Esophagus muscularis mucosa (tissue), 4 donors: Measurements from ENCODE around the gene PADI4. TPM values are rescaled to one million over a fixed set of nuclear protein-coding genes. Genes with fewer than 3 reads are reported as not detected.

Experiments
- DNase-seq: peaks from one replicate; pipeline ENCODE4 v3.0.0-alpha.2; 2017; ENCODE audit errors: extremely low spot score
- H3K27ac ChIP-seq, 4 donors: fragments of 200-600 bp; sonication (generic); replicated peaks in 1 of 4; 1 replicate in 3 of 4; 2 replicates in 1 of 4; pipeline ENCODE4 v1.5.1; 2016 to 2019; ENCODE audit warnings: mild to moderate bottlenecking in 1 of 4
- H3K27me3 ChIP-seq, 4 donors: fragments of 200-600 bp; sonication (generic); one replicate each; pipeline versions ENCODE4 v1.5.1 to v1.6.0; 2016 to 2019
- H3K36me3 ChIP-seq, 4 donors: fragments of 200-600 bp; sonication (generic); one replicate each; pipeline ENCODE4 v1.5.1; 2016 to 2019
- H3K4me1 ChIP-seq, 4 donors: fragments of 200-600 bp; sonication (generic); one replicate each; pipeline ENCODE4 v1.5.1; 2016 to 2019
- H3K4me3 ChIP-seq, 4 donors: fragments of 200-600 bp; sonication (generic); 1 replicate in 2 of 4; 2 replicates in 2 of 4; pipeline ENCODE4 v1.5.1; 2016 to 2019; ENCODE audit warnings: mild to moderate bottlenecking in 4 of 4, moderate library complexity in 1 of 4
- H3K9me3 ChIP-seq, 4 donors: fragments of 200-600 bp; sonication (generic); 1 replicate in 3 of 4; 2 replicates in 1 of 4; pipeline ENCODE4 v1.5.1; 2016 to 2019
- EP300 ChIP-seq: sonication (generic); formaldehyde crosslinking; IDR thresholded peaks from one replicate; pipeline ENCODE4 v1.6.1; 2017; ENCODE audit warnings: antibody characterized with exemption
- POLR2A ChIP-seq: fragments of 450-650 bp; IDR thresholded peaks from one replicate; pipeline ENCODE4 v1.6.1; 2017; ENCODE audit warnings: antibody characterized with exemption, moderate library complexity, mild to moderate bottlenecking, low read depth
- POLR2AphosphoS5 ChIP-seq, 2 donors: sonication (generic); formaldehyde crosslinking; IDR thresholded peaks; one replicate each; pipeline ENCODE4 v1.6.1; 2017; ENCODE audit warnings: antibody characterized with exemption in 2 of 2
- WGBS: methylation state at CpG from one replicate; pipeline ENCODE4 v1.1.5; 2018; 5-methylcytosine and 5-hydroxymethylcytosine counted together
- intact Hi-C: fragments of 100-400 bp; cut with DNase I; formaldehyde crosslinking; loops from one replicate; pipeline ENCODE4 v1.15.1; 2023
- total RNA-seq, 4 donors: library from RNA; depleted of rRNA; stranded (reverse); fragments of >200 nt; gene quantifications; one replicate each; pipeline versions ENCODE4 v1.1.0 to v1.2.1, GENCODE V29; 2016
- TF ChIP-seq, protein P1 (sequence below), 3 experiments: fragments of 200-600 bp in 2 of 3; fragments of 450-650 bp in 1 of 3; sonication (generic) in 2 of 3; IDR thresholded peaks; one replicate each; pipeline ENCODE4 v1.5.1; 2017 to 2019; ENCODE audit warnings: antibody characterized with exemption in 3 of 3, mild to moderate bottlenecking in 2 of 3, moderate library complexity in 1 of 3

Gene PADI4
- total RNA-seq, 4 donors from 2014 or later, result 5.6 TPM; not detected in 3

DNA sequence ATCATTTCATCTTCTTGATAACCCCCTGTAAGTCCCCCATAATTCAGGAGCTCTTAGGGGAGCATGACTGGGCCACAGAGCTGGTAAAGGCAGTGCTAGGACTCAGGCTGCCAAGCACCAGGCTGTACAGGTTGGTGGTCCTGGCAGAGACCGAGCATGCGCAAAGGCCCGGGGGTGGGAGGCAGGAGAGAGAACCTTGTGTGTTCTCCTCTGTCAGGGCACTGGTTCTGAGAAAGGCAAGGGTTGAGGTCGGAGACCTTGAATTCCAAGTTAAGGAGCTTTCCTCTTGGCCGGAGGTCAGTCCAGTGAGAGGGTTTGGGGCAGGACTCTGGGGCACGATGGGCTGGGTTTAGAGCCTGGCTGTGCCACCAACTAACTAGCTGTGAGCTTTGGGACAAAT lies 35.9 kb upstream of the PADI4 start:
- H3K4me1 ChIP-seq, result no peaks in the 10 kb centered on the region
- no peak overlapping the region for H3K27ac ChIP-seq
- no peak for DNase-seq
- TF ChIP-seq, protein P1, sequence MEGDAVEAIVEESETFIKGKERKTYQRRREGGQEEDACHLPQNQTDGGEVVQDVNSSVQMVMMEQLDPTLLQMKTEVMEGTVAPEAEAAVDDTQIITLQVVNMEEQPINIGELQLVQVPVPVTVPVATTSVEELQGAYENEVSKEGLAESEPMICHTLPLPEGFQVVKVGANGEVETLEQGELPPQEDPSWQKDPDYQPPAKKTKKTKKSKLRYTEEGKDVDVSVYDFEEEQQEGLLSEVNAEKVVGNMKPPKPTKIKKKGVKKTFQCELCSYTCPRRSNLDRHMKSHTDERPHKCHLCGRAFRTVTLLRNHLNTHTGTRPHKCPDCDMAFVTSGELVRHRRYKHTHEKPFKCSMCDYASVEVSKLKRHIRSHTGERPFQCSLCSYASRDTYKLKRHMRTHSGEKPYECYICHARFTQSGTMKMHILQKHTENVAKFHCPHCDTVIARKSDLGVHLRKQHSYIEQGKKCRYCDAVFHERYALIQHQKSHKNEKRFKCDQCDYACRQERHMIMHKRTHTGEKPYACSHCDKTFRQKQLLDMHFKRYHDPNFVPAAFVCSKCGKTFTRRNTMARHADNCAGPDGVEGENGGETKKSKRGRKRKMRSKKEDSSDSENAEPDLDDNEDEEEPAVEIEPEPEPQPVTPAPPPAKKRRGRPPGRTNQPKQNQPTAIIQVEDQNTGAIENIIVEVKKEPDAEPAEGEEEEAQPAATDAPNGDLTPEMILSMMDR (IDR thresholded peaks at IDR 0.05), result no peak
- TF ChIP-seq POLR2AphosphoS5 (IDR thresholded peaks at IDR 0.05) (no peak), EP300 (no peak), POLR2A (no peak)
- H3K27me3 ChIP-seq, result peaks cover 0 to 39% (median 0%) of the 10 kb centered on the region in 4 donors
- WGBS, result 93% methylated on average over 6 of the region's 6 CpGs
- no peaks in the 10 kb centered on the region for H3K36me3 ChIP-seq
- H3K4me3 ChIP-seq, result no peak overlapping the region
- H3K9me3 ChIP-seq, result no peaks in the 10 kb centered on the region
- intact Hi-C loops, result no loop called here

- Histone ChIP-seq H3K27me3 (peaks cover 0 to 42% (median 0%) of the 10 kb centered on the region in 4 donors), H3K4me3 (no peak overlapping the region), H3K9me3 (no peaks in the 10 kb centered on the region), H3K27ac (no peak overlapping the region), H3K36me3 (no peaks in the 10 kb centered on the region), H3K4me1 (no peaks in the 10 kb centered on the region)
- WGBS, result 60% methylated on average over 4 of the region's 4 CpGs
- intact Hi-C loops, result no loop called here
- no peak for DNase-seq
- TF ChIP-seq, protein P1 (IDR thresholded peaks at IDR 0.05), result no peak
- TF ChIP-seq POLR2AphosphoS5 (IDR thresholded peaks at IDR 0.05), result no peak
- TF ChIP-seq EP300, result no peak
- TF ChIP-seq POLR2A, result no peak
Observed at GRCh38 chr1:17272646-17273045, 35.4 kb upstream of the PADI4 start.

DNA sequence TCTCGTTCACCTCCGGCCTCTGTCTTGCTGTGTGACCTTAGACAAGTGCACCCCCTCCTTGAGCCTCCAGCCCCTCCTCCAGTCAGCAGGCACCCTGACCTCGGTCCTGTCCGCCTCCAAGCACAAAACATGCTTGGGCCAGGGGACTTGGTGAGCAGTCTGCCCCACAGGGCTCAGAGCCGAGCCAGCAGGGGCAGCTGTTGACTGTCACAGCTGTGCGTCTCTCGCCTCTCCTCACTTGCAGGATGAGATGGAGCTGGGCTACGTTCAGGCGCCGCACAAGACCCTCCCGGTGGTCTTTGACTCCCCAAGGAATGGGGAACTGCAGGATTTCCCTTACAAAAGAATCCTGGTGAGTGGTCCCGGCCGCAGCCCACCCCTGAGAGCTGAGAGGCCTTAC lies 34.9 kb upstream of the PADI4 start:
- 60% methylated on average over 10 of the region's 13 CpGs for WGBS
- Histone ChIP-seq H3K36me3 (no peaks in the 10 kb centered on the region), H3K27me3 (peaks cover 0 to 47% (median 0%) of the 10 kb centered on the region in 4 donors), H3K4me3 (no peak overlapping the region), H3K4me1 (no peaks in the 10 kb centered on the region), H3K27ac (no peak overlapping the region), H3K9me3 (no peaks in the 10 kb centered on the region)
- DNase-seq, result no peak
- TF ChIP-seq, protein P1 (IDR thresholded peaks at IDR 0.05), result no peak
- TF ChIP-seq POLR2A (no peak), POLR2AphosphoS5 (IDR thresholded peaks at IDR 0.05) (no peak), EP300 (no peak)
- intact Hi-C loops, result no loop called here

GRCh38 chr1:17274186-17275170 lies 33.5 kb upstream of the PADI4 start:
- DNase-seq, result no peak
- intact Hi-C loops, result no loop called here

More at GRCh38 chr1:17274186-17275170, 33.5 kb upstream of the PADI4 start:
- WGBS, result 89% methylated on average over 8 of the region's 15 CpGs
- Histone ChIP-seq H3K4me3 (no peak overlapping the region), H3K36me3 (no peaks in the 10 kb centered on the region), H3K9me3 (no peaks in the 10 kb centered on the region), H3K27ac (no peak overlapping the region), H3K4me1 (no peaks in the 10 kb centered on the region), H3K27me3 (peaks cover 0 to 51% (median 0%) of the 10 kb centered on the region in 4 donors)
- no peak for TF ChIP-seq POLR2AphosphoS5 (IDR thresholded peaks at IDR 0.05)
- TF ChIP-seq, protein P1 (IDR thresholded peaks at IDR 0.05), result peak in 1 of 3 experiments; percentile 15
